HG02943 (cell line): ENCODE data around the gene GPR146.
"Not testable (repeated sequence)": the region's sequence is repeated elsewhere in the genome, so short reads cannot be mapped to it uniquely, and the experiment has no call there.

ENCODE experiments used
- ATAC-seq: cut with Tn5 transposase; IDR thresholded peaks from one replicate; pipeline ENCODE4 v1.9.1; 2021; ENCODE audit warnings: mild to moderate bottlenecking, low read depth, moderate library complexity; ENCODE audit not compliant: unreplicated experiment

The GPR146 gene

DNA sequence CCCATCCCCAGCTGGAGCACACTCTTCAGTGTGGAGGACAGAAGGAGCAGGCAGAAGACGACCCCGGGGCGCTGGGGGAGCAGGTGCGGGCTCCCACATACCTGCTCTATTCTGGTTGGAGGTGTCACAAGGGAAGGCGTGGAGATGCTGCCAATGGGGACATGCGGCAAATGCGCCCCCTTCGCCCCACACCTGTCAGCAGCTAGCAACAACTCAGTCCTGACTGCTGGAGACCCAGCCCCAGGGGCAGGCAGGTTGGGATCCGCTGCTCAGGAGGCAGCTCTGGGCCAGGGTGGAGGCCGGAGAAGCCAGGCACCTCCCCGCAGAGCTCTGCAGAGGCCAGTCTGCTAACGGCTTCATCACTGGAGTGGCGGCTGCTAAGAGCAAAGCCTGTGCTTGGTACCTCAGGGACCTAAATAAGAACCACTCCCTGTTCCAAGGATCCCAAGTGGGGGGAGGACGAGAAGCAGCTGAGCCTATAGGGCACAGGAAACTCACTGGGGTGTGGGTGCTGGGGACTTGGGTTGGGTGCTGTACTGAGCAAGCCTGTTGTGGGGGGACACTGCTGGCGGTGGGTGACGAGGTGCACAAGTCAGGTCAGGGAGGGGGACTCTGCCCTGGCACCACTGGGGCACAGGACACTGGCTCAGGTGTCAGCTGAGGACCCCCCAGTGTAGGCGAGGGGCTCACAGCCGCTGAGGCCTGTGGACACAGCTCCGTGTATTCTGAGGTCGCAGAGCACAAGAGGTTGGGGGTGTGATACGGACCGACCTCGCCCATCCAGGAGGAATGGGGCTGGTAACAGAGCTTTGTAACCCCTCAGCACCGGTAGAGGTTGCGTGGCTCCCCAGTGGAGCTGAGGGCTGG, 19.2 kb upstream of the GPR146 start:
- ATAC-seq = peak; percentile 1

DNA sequence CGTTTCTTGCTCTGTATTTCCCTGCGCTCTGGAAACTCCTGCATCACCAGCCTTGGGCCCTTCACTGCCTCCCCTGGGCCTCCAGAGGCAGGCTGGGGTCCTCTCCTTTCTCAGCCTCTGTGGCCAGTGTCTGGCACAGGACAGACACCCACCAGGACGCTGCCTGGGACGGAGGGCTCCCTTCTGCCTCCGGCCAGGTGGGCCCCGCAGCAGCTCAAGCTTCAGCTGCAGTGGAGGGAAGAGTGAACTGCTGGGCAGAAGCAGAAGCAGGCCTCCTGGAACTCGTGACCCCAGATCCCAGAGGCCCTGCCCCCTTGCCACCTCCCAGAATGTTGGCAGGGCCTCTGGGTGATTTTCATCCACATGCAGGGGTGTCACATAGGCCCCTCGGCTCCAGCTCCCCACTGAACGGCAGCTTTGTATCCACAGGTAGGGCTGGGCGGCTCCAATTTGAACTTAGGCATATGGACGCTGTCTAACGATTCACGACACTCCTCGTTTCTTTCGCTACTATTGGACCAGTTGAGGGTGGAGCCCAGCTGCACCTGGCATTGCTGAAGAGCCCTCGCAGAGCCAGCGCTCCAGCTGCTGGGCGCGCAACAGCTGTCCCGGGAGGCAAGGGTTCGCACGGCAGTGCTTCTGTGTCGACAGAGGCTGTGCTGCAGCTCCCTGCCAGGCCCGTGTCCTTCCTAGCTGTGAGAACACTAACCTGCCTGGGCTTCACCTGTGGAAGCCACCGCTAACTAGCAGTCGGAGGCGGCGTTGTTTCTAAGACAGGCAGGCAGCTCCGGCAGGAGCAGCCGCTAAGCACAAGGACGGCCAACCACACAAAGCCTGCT, 18.4 kb upstream of the GPR146 start:
- ATAC-seq = no peak

GRCh38 chr7:1026721-1027161, 17.6 kb upstream of the GPR146 start:
- no peak for ATAC-seq

- ATAC-seq = no peak
Observed at GRCh38 chr7:1027242-1028043, 16.9 kb upstream of the GPR146 start.

DNA sequence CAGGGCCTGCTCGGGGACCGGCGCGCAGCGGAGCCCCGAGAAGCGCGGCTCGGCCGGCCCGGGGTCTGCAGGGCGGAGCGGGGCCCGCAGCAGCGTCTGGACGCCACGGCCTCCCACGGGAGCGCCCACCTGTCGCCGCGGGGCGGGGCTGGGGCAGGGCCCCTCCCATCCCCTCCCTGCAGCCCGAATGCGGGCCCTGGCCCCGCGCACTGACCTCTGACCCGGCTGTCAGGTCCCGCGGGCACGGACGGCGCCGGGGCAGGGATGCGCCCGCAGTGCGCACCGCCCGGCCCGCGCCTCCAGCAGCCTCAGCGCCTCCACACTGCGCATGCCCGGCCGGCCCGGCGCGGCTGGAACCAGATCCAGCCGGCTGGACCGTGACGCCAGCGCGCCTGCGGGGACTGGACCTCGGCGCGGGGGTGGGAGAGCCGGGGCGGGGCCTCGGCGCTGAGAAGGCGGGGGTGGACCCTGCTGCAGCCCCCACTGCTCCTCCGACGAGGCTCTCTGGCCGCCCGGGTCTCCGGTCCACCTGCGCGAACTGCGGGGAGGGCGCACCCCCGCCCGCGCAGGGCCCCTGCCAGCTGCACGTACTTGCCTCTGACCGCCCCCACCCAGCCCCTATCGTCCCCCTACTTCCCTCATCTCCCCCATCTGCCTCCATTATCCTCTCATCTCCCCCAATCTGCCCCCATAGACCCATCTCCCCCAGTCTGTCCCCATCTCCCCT, 16.1 kb upstream of the GPR146 start:
- no peak for ATAC-seq

DNA sequence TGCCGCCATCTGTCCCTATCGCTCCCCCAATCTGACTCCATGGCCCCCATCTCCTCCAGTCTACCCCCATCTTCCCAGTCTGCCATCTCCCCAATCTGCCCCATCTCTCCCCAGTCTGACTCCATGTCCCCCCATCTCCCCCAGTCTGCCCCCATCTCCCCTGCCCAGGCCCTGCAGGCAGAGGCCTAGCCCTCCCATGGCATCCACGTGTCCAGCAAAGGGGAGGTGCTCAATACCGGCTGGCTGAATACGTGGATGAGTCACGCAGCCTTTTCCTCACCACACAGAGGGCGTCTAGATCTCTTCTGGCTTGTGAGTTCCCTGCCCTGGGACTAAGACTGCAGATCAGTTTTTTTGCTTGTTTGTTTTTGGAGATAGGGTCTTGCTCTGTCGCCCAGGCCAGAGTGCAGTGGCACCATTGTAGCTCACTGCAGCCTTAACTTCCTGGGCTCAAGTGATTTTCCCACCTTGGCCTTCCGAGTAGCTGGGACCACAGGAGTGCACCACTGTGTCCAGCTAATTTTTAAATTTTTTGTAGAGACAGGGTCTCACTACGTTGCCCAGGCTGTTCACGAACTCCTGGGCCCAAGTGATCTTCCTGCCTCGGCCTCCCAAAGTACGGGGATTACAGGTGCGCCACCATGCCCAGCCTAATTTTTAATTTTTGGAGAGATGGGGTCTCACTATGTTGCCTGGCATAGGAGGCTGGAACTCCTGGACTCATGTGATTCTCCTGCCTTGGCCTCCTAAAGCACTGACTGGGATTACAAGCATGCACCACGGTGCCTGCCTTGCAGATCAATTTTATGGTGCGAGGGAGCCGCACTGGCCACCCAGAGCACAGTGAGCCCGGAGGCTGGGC, 15.3 kb upstream of the GPR146 start:
- no peak for ATAC-seq

DNA sequence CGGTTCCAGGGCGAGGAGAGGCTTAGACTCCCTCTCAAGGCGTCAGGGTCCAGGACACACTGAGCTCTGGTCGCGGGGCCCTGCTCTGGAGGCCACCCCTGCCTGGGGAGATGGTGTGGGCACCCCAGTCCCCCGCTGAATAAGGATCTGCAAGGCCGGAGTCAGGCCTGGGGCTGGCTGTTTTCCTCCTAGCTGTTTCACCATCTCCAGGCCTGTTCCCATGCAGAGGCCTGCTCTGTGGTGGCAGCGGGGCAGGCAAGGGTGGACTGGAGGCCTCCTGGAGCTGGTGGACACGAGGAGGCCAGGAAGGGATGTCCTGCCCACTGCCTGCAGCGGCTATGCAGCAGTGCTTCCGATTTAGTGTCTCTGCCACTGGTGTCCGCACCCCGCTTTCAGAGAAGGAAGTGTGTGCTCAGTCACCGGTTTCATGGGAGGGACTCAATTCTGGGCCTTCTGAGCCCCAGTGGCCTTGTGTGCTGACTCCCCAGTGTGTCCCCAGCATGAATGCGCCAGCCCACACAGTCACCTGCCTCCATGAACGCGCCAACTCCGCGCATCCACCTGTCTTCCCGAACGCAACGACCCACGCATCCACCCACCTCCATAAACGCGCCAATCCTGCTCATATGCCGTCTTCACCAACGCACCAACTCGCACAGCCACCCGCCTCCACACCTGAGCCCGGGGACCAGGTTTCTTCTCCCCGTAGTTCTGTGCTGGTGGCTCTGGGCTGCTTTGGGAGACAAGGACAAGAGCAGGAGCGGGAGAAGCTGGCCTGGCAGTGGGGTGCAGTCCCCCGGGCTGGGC, 14.5 kb upstream of the GPR146 start:
- ATAC-seq = no peak

DNA sequence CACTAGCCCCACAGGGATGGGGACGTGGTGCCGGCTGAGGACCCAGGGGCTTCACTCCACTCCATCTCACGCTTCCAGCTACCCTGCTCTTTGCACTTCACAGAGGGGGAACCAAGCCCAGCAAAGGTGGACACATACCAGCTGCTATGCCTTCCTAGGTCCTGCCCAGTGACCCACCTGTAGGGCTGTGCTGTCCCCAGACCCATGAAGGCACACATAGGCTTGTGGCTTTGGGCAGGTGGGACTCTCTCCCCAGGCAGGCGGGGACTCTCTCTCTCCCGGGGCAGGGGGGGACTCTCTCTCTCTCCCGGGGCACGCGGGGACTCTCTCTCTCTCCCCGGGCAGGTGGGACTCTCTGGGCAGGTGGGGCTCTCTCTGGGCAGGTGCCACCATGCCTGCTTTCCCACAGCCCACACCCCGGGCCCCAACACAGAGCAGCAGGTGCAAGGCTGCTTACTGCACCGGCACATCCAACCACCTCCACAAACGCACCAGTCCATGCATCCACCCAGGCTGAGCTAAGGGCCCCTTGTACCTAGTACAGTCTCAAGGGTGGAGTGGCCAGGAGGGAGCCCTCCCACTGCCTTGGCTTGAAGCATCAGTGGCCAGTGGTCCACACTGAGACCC, 13.8 kb upstream of the GPR146 start:
- ATAC-seq = no peak

GRCh38 chr7:1031716-1032455, 12.5 kb upstream of the GPR146 start:
- ATAC-seq = no peak

GRCh38 chr7:1032536-1033181, 11.7 kb upstream of the GPR146 start:
- no peak for ATAC-seq

GRCh38 chr7:1033546-1034145, 10.7 kb upstream of the GPR146 start:
- ATAC-seq = no peak

DNA sequence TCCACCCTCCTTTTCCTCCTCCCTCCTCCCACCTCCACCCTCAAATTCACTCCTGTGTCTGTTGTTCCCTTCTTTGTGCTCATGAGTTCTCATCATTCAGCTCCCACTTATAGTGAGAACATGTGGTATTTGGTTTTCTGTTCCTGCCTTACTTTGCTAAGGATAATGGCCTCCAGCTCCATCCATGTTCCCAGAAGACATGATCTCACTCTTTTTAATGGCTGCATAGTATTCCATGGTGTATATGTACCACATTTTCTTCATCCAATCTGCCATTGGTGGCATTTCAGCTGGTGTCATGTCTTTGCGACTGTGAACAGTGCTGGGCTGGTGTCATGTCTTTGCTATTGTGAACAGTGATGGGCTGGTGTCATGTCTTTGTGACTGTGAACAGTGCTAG, 9.6 kb upstream of the GPR146 start:
- ATAC-seq = not testable (repeated sequence)

DNA sequence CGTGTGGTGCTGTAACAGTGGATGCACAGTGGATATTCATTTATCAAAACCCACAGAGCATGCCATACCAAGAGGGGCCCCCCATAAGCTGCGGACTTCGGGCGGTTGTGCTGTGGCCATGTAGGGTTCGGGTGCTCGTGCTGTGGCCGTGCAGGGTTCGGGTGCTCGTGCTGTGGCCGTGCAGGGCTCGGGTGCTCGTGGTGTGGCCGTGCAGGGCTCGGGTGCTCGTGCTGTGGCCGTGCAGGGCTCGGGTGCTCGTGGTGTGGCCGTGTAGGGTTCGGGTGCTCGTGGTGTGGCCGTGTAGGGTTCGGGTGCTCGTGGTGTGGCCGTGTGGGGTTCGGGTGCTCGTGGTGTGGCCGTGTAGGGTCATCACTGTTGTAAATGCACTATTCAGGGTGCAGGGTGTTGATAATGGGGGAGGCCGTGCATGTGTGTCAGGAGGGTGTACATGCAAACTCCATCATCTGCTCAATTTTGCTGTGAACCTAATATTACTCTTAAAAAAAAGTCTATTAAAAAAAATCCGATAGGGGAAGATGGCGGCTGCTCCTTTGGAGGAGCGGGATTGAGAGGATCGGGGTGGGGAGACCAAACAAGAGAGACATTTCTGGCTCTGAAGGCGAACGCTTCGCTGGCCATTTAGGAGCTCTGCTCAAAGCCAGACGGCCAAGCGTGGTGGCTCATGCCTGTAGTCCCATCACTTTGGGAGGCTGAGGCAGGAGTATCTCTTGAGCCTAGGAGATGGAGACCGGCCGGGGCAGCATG, 8.0 kb upstream of the GPR146 start:
- not testable (repeated sequence) for ATAC-seq

DNA sequence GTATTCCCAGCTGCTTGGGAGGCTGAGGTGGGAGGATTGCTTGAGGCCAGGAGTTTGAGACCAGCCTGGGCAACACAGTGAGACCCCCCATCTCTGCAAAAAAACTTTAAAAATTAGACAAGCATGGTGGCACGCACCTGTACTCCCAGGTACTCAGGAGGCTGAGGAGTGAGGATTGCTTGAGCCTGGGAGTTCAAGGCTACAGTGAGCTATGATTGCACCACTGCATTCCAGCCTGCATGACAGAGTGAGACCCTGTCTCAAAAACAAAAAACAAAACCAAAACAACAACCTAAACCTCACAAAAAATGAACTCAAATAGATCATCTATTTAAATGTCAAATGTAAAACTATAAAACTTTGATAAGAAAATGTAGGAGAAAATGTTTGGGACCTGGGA, 4.1 kb upstream of the GPR146 start:
- not testable (repeated sequence) for ATAC-seq

GRCh38 chr7:1040790-1041189, 3.6 kb upstream of the GPR146 start:
- no peak for ATAC-seq
